Activated CD8-positive, alpha-beta memory T cell treated with anti-CD3 and anti-CD28 coated beads for 4 hours (primary cell): Measurements from ENCODE around the gene C1QL1.
"Not testable (repeated sequence)": the region's sequence is repeated elsewhere in the genome, so short reads cannot be mapped to it uniquely, and the experiment has no call there.

Experiments used
- DNase-seq, 2 donors: peaks; one replicate each; pipeline ENCODE4 v3.0.0-alpha.2; 2020; ENCODE audit warnings: low read depth in 2 of 2

The C1QL1 gene

GRCh38 chr17:44961921-44962350 lies 6.2 kb downstream of the C1QL1 start:
- no peak for DNase-seq

- no peak for DNase-seq
Observed at GRCh38 chr17:44960691-44961090, 7.4 kb downstream of the C1QL1 start.

GRCh38 chr17:44959821-44960531 lies 8.1 kb downstream of the C1QL1 start:
- peak; percentile 24 to 34 for DNase-seq

GRCh38 chr17:44956998-44957981 lies 10.8 kb downstream of the C1QL1 start:
- DNase-seq = no peak

GRCh38 chr17:44955674-44956425 lies 12.3 kb downstream of the C1QL1 start:
- DNase-seq = no peak

GRCh38 chr17:44952946-44953475 lies 15.1 kb downstream of the C1QL1 start:
- no peak for DNase-seq

GRCh38 chr17:44948315-44948795 lies 19.7 kb downstream of the C1QL1 start:
- DNase-seq = no peak

- peak; percentile 76 for DNase-seq
Observed at GRCh38 chr17:44947461-44948314, 20.4 kb downstream of the C1QL1 start, which contains the start of gene KIF18B. Gene KIF18B (minus strand): TSS chr17:44947773. CDS start chr17:44936344, 11,429 bp downstream.

GRCh38 chr17:44945652-44946051 lies 22.5 kb downstream of the C1QL1 start:
- DNase-seq = not testable (repeated sequence)

GRCh38 chr17:44942456-44942855 lies 25.6 kb downstream of the C1QL1 start:
- DNase-seq = no peak

GRCh38 chr17:44941712-44942331 lies 26.3 kb downstream of the C1QL1 start:
- DNase-seq = no peak

GRCh38 chr17:44940768-44941167 lies 27.3 kb downstream of the C1QL1 start:
- DNase-seq = no peak

- no peak for DNase-seq
Observed at GRCh38 chr17:44940317-44940716, 27.8 kb downstream of the C1QL1 start.

- DNase-seq = no peak
Observed at GRCh38 chr17:44935116-44935515, 33.0 kb downstream of the C1QL1 start.

- DNase-seq = no peak
Observed at GRCh38 chr17:44934745-44935105, 33.4 kb downstream of the C1QL1 start.

GRCh38 chr17:44933824-44934744 lies 34.0 kb downstream of the C1QL1 start:
- no peak for DNase-seq

- DNase-seq = no peak
Observed at GRCh38 chr17:44932787-44933097, 35.4 kb downstream of the C1QL1 start.

- no peak for DNase-seq
Observed at GRCh38 chr17:44932096-44932786, 35.9 kb downstream of the C1QL1 start.

- DNase-seq = no peak
Observed at GRCh38 chr17:44931376-44931775, 36.7 kb downstream of the C1QL1 start.
